H9 (cell line): Measurements from ENCODE around the gene FGFBP3. TPM values are rescaled to one million over a fixed set of nuclear protein-coding genes. Genes with fewer than 3 reads are reported as not detected.

Source experiments
- DNase-seq: peaks from one replicate; pipeline ENCODE4 v3.0.0-alpha.2; 2017
- H2AFZ ChIP-seq: one replicate; pipeline ENCODE4 v1.6.1; 2013; ENCODE audit warnings: mild to moderate bottlenecking, low read length, control low read depth, moderate library complexity
- H2AK5ac ChIP-seq: 2 replicates; pipeline ENCODE4 v1.6.1; 2013; ENCODE audit warnings: low read length, control low read depth, mixed read lengths; ENCODE audit not compliant: insufficient read length
- H2BK120ac ChIP-seq: one replicate; pipeline ENCODE4 v1.6.1; 2013; ENCODE audit warnings: low read depth, mild to moderate bottlenecking, low read length, control low read depth, inconsistent platforms; ENCODE audit not compliant: poor library complexity, severe bottlenecking
- H2BK12ac ChIP-seq: 2 replicates; pipeline ENCODE4 v1.6.1; 2013; ENCODE audit warnings: low read length, control low read depth, mixed read lengths, low read depth; ENCODE audit not compliant: insufficient read length
- H2BK15ac ChIP-seq: 2 replicates; pipeline ENCODE4 v1.6.1; 2013; ENCODE audit warnings: low read depth, low read length, control low read depth
- H2BK20ac ChIP-seq: one replicate; pipeline ENCODE4 v1.6.1; 2013; ENCODE audit warnings: low read depth, mild to moderate bottlenecking, low read length, control low read depth, inconsistent platforms; ENCODE audit not compliant: poor library complexity, severe bottlenecking
- H2BK5ac ChIP-seq: 2 replicates; pipeline ENCODE4 v1.6.1; 2013; ENCODE audit warnings: low read length, control low read depth, mixed read lengths; ENCODE audit not compliant: insufficient read length
- H3K14ac ChIP-seq: 2 replicates; pipeline ENCODE4 v1.6.1; 2013; ENCODE audit warnings: low read length, control low read depth; ENCODE audit not compliant: insufficient read depth
- H3K18ac ChIP-seq: 2 replicates; pipeline ENCODE4 v1.6.1; 2013; ENCODE audit warnings: low read depth, mild to moderate bottlenecking, mixed read lengths, low read length, control low read depth; ENCODE audit not compliant: insufficient read length
- H3K23ac ChIP-seq: 2 replicates; pipeline ENCODE4 v1.6.1; 2013; ENCODE audit warnings: low read length, control low read depth, mixed read lengths, low read depth; ENCODE audit not compliant: insufficient read length
- H3K23me2 ChIP-seq: 2 replicates; pipeline ENCODE4 v1.6.1; 2013; ENCODE audit warnings: low read depth, mild to moderate bottlenecking, mixed read lengths, low read length, control low read depth; ENCODE audit not compliant: insufficient read length, poor library complexity, severe bottlenecking
- H3K27ac ChIP-seq: 2 replicates; pipeline ENCODE4 v1.5.1; 2013; ENCODE audit warnings: low read length, control low read depth, mixed read lengths, low read depth; ENCODE audit not compliant: insufficient read length
- H3K27me3 ChIP-seq: 2 replicates; pipeline ENCODE4 v1.6.1; 2013; ENCODE audit warnings: low read length, control low read depth, inconsistent platforms; ENCODE audit not compliant: insufficient read depth
- H3K4ac ChIP-seq: 2 replicates; pipeline ENCODE4 v1.6.1; 2013; ENCODE audit warnings: low read depth, mild to moderate bottlenecking, control low read depth, inconsistent platforms, low read length, moderate library complexity
- H3K4me1 ChIP-seq: 2 replicates; pipeline ENCODE4 v1.6.1; 2013; ENCODE audit warnings: low read length, control low read depth, inconsistent platforms; ENCODE audit not compliant: insufficient read depth
- H3K4me2 ChIP-seq: 2 replicates; pipeline ENCODE4 v1.6.1; 2013; ENCODE audit warnings: low read length, control low read depth, mixed read lengths; ENCODE audit not compliant: insufficient read length, insufficient read depth
- H3K56ac ChIP-seq: 2 replicates; pipeline ENCODE4 v1.6.1; 2013; ENCODE audit warnings: low read depth, mild to moderate bottlenecking, mixed read lengths, low read length, control low read depth; ENCODE audit not compliant: insufficient read length
- H3K79me1 ChIP-seq: 2 replicates; pipeline ENCODE4 v1.6.1; 2013; ENCODE audit warnings: low read depth, mild to moderate bottlenecking, moderate library complexity, low read length, control low read depth, inconsistent platforms; ENCODE audit not compliant: insufficient read depth, poor library complexity, severe bottlenecking
- H3K79me2 ChIP-seq: 2 replicates; pipeline ENCODE4 v1.6.1; 2013; ENCODE audit warnings: low read length, control low read depth, inconsistent platforms; ENCODE audit not compliant: insufficient read depth
- H3K9ac ChIP-seq: 2 replicates; pipeline ENCODE4 v1.6.1; 2013; ENCODE audit warnings: low read length, control low read depth, mixed read lengths; ENCODE audit not compliant: insufficient read length; ENCODE audit errors: extremely low read depth
- H3K9me3 ChIP-seq: one replicate; pipeline ENCODE4 v1.6.1; 2013; ENCODE audit warnings: low read depth, low read length, inconsistent platforms; ENCODE audit not compliant: control insufficient read depth
- H3T11ph ChIP-seq: one replicate; pipeline ENCODE4 v1.6.1; 2013; ENCODE audit warnings: mild to moderate bottlenecking, low read length, control low read depth, inconsistent platforms
- H4K20me1 ChIP-seq: one replicate; pipeline ENCODE4 v1.6.1; 2013; ENCODE audit not compliant: control insufficient read depth, insufficient read length, insufficient read depth
- H4K5ac ChIP-seq: 2 replicates; pipeline ENCODE4 v1.6.1; 2013; ENCODE audit warnings: low read depth, mild to moderate bottlenecking, mixed read lengths, low read length, control low read depth; ENCODE audit not compliant: insufficient read length
- H4K8ac ChIP-seq: replicated peaks from 2 replicates; pipeline ENCODE4 v1.6.1; 2013; ENCODE audit warnings: low read length, control low read depth, mixed read lengths, low read depth; ENCODE audit not compliant: insufficient read length
- H4K91ac ChIP-seq: 2 replicates; pipeline ENCODE4 v1.6.1; 2013; ENCODE audit warnings: low read depth, mild to moderate bottlenecking, moderate library complexity, mixed read lengths, low read length, control low read depth; ENCODE audit not compliant: insufficient read length
- H3K27ac Mint-ChIP-seq, 3 experiments: 2 replicates in 2 of 3; 3 replicates in 1 of 3; pipeline ENCODE4 v1.8.0; 2020 to 2021; ENCODE audit warnings: mixed read lengths in 3 of 3, mild to moderate bottlenecking in 1 of 3, moderate library complexity in 1 of 3
- H3K27me3 Mint-ChIP-seq: 2 replicates; pipeline ENCODE4 v1.8.0; 2021; ENCODE audit warnings: low read depth, mild to moderate bottlenecking, moderate library complexity, mixed read lengths
- H3K36me3 Mint-ChIP-seq, 3 experiments: 2 replicates in 2 of 3; 3 replicates in 1 of 3; pipeline ENCODE4 v1.8.0; 2020 to 2021; ENCODE audit warnings: low read depth in 3 of 3, mixed read lengths in 3 of 3; ENCODE audit not compliant: insufficient read depth in 1 of 3
- H3K4me1 Mint-ChIP-seq, 2 experiments: 2 replicates each; pipeline ENCODE4 v1.8.0; 2020; ENCODE audit warnings: mixed read lengths in 2 of 2
- H3K4me3 Mint-ChIP-seq, 2 experiments: 2 replicates in 1 of 2; 3 replicates in 1 of 2; pipeline ENCODE4 v1.8.0; 2020 to 2021; ENCODE audit warnings: mild to moderate bottlenecking in 2 of 2, mixed read lengths in 2 of 2, moderate library complexity in 1 of 2
- H3K9me3 Mint-ChIP-seq, 2 experiments: 2 replicates in 1 of 2; 3 replicates in 1 of 2; pipeline ENCODE4 v1.8.0; 2020; ENCODE audit warnings: mild to moderate bottlenecking in 2 of 2, mixed read lengths in 2 of 2, moderate library complexity in 1 of 2
- WGBS: extraction: QIAGEN DNeasy Blood & Tissue Kit; methylation state at CpG from one replicate; pipeline ENCODE4 v1.1.7; 2013; ENCODE audit warnings: missing lambda C conversion rate, low lambda C conversion rate, mixed read lengths; ENCODE audit not compliant: insufficient read length; ENCODE audit errors: extremely low coverage; 5-methylcytosine and 5-hydroxymethylcytosine counted together
- total RNA-seq: library from RNA; stranded (reverse); gene quantifications from 2 replicates; pipeline ENCODE4 v1.2.1, GENCODE V29; 2021
- TF ChIP-seq, protein P1 (sequence below): fragments of 200-600 bp; sonication (generic); conservative IDR thresholded peaks from 3 replicates; pipeline ENCODE4 v1.8.0; 2021; ENCODE audit warnings: antibody characterized with exemption, mild to moderate bottlenecking

Gene FGFBP3
- total RNA-seq, 1 experiment from 2014 or later: 49.3 TPM

- H2BK20ac ChIP-seq: no peak overlapping the region
- no peaks in the 10 kb centered on the region for H3K23me2 ChIP-seq
- H2AFZ ChIP-seq: no peak overlapping the region
- H3K36me3 Mint-ChIP-seq: peaks cover 0 to 17% (median 8%) of the 10 kb centered on the region in 3 experiments; a peak in 5 of 7 replicates
- no peaks in the 10 kb centered on the region for H3K27me3 Mint-ChIP-seq
- no peak overlapping the region for H4K5ac ChIP-seq
- no peak overlapping the region for H2BK120ac ChIP-seq
- H3K27ac Mint-ChIP-seq: no peak overlapping the region
- no peak overlapping the region for H2BK12ac ChIP-seq
- no peak overlapping the region for H4K91ac ChIP-seq
- no peak overlapping the region for H3K14ac ChIP-seq
- no peak overlapping the region for H3K4me3 Mint-ChIP-seq
- no peak overlapping the region for H3K9ac ChIP-seq
- no peak overlapping the region for H4K8ac ChIP-seq
- no peaks in the 10 kb centered on the region for H3K27me3 ChIP-seq
- no peaks in the 10 kb centered on the region for H4K20me1 ChIP-seq
- no peak overlapping the region for H2AK5ac ChIP-seq
- H3T11ph ChIP-seq: no peak overlapping the region
- H3K4me1 ChIP-seq: peaks cover 2% of the 10 kb centered on the region; the same call in 1 of the 2 replicates
- H3K4me1 Mint-ChIP-seq: peaks cover 29 to 34% of the 10 kb centered on the region in 2 experiments
- H2BK15ac ChIP-seq: no peak overlapping the region
- TF ChIP-seq, protein P1, sequence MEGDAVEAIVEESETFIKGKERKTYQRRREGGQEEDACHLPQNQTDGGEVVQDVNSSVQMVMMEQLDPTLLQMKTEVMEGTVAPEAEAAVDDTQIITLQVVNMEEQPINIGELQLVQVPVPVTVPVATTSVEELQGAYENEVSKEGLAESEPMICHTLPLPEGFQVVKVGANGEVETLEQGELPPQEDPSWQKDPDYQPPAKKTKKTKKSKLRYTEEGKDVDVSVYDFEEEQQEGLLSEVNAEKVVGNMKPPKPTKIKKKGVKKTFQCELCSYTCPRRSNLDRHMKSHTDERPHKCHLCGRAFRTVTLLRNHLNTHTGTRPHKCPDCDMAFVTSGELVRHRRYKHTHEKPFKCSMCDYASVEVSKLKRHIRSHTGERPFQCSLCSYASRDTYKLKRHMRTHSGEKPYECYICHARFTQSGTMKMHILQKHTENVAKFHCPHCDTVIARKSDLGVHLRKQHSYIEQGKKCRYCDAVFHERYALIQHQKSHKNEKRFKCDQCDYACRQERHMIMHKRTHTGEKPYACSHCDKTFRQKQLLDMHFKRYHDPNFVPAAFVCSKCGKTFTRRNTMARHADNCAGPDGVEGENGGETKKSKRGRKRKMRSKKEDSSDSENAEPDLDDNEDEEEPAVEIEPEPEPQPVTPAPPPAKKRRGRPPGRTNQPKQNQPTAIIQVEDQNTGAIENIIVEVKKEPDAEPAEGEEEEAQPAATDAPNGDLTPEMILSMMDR: no peak
- no peak overlapping the region for H3K18ac ChIP-seq
- H3K9me3 Mint-ChIP-seq: peaks cover 11 to 15% of the 10 kb centered on the region in 2 experiments
- DNase-seq: no peak
- H2BK5ac ChIP-seq: no peak overlapping the region
- no CpG with 5 or more reads among the region's 2 CpGs for whole genome bisulfite sequencing
- no peaks in the 10 kb centered on the region for H3K9me3 ChIP-seq
- no peaks in the 10 kb centered on the region for H3K79me1 ChIP-seq
- H3K56ac ChIP-seq: no peak overlapping the region
- H3K4ac ChIP-seq: no peak overlapping the region
- no peak overlapping the region for H3K4me2 ChIP-seq
- H3K27ac ChIP-seq: no peak overlapping the region
- no peak overlapping the region for H3K23ac ChIP-seq
- H3K79me2 ChIP-seq: no peaks in the 10 kb centered on the region
Measured at GRCh38 chr10:91893051-91893450, 16.2 kb downstream of the FGFBP3 start.
